ENCODE results near the gene ICAM2.

Gene ICAM2

GRCh38 chr17:64064331-64064730 is 43.9 kb upstream of the ICAM2 start:
- peaks cover 45% of the 10 kb centered on the region for H3K36me3 ChIP-seq
- peaks cover 4% of the 10 kb centered on the region for H3K9me3 ChIP-seq (ENCODE audit: severe bottlenecking)

GRCh38 chr17:64063766-64064224 is 43.4 kb upstream of the ICAM2 start:
- TF ChIP-seq CTCF (IDR thresholded peaks at IDR 0.05; ENCODE audit: low read depth, low read length): peak; percentile 98
- Histone ChIP-seq H3K27me3 (ENCODE audit: insufficient read depth, low read depth, severe bottlenecking) (no peaks in the 10 kb centered on the region), H3K27ac (peak overlapping the region; percentile 31), H3K36me3 (peaks cover 43% of the 10 kb centered on the region), H3K4me3 (ENCODE audit: low read depth, low read length) (no peak overlapping the region), H3K9me3 (ENCODE audit: severe bottlenecking) (no peaks in the 10 kb centered on the region)
- peak; percentile 93 for DNase-seq

More at GRCh38 chr17:64064331-64064730, 43.9 kb upstream of the ICAM2 start:
- TF ChIP-seq CTCF (IDR thresholded peaks at IDR 0.05; ENCODE audit: low read depth, low read length): no peak
- Histone ChIP-seq H3K4me3 (ENCODE audit: low read depth, low read length) (no peak overlapping the region), H3K27ac (no peak overlapping the region; the same call in 1 of the 2 replicates), H3K27me3 (ENCODE audit: insufficient read depth, low read depth, severe bottlenecking) (no peaks in the 10 kb centered on the region)
- DNase-seq: no peak

- no peaks in the 10 kb centered on the region for H3K9me3 ChIP-seq (ENCODE audit: severe bottlenecking)
- no peak for DNase-seq
Observed at GRCh38 chr17:64063088-64063487, 42.7 kb upstream of the ICAM2 start.

GRCh38 chr17:64061178-64061898 is 40.9 kb upstream of the ICAM2 start:
- H3K9me3 ChIP-seq (ENCODE audit: severe bottlenecking): no peaks in the 10 kb centered on the region
- H3K27ac ChIP-seq: no peak overlapping the region
- H3K4me3 ChIP-seq (ENCODE audit: low read depth, low read length): no peak overlapping the region
- no peaks in the 10 kb centered on the region for H3K27me3 ChIP-seq (ENCODE audit: insufficient read depth, low read depth, severe bottlenecking)
- TF ChIP-seq CTCF (IDR thresholded peaks at IDR 0.05; ENCODE audit: low read depth, low read length): no peak
- H3K36me3 ChIP-seq: peaks cover 38% of the 10 kb centered on the region
- DNase-seq: no peak

More at GRCh38 chr17:64063088-64063487, 42.7 kb upstream of the ICAM2 start:
- TF ChIP-seq CTCF (IDR thresholded peaks at IDR 0.05; ENCODE audit: low read depth, low read length): no peak
- H3K36me3 ChIP-seq: peaks cover 37% of the 10 kb centered on the region
- peak overlapping the region; percentile 31; the same call in 1 of the 2 replicates for H3K27ac ChIP-seq
- no peak overlapping the region for H3K4me3 ChIP-seq (ENCODE audit: low read depth, low read length)
- H3K27me3 ChIP-seq (ENCODE audit: insufficient read depth, low read depth, severe bottlenecking): no peaks in the 10 kb centered on the region

GRCh38 chr17:64060331-64060730 is 39.9 kb upstream of the ICAM2 start:
- DNase-seq: no peak
- no peaks in the 10 kb centered on the region for H3K9me3 ChIP-seq (ENCODE audit: severe bottlenecking)
- H3K27me3 ChIP-seq (ENCODE audit: insufficient read depth, low read depth, severe bottlenecking): no peaks in the 10 kb centered on the region
- no peak for TF ChIP-seq CTCF (IDR thresholded peaks at IDR 0.05; ENCODE audit: low read depth, low read length)
- H3K36me3 ChIP-seq: peaks cover 46% of the 10 kb centered on the region
- no peak overlapping the region for H3K27ac ChIP-seq
- H3K4me3 ChIP-seq (ENCODE audit: low read depth, low read length): no peak overlapping the region

Data from WERI-Rb-1 (cell line).